Psoas muscle (tissue), 8 donors: Measurements from ENCODE around the gene PTPRA. TPM values are rescaled to one million over a fixed set of nuclear protein-coding genes. Genes with fewer than 3 reads are reported as not detected.

Experiments
- ATAC-seq, 4 donors: fragments of 200-7000 bp; cut with Tn5 transposase; one replicate each; pipeline ENCODE4 v1.9.1; 2020; ENCODE audit warnings: moderate library complexity in 3 of 4, mild to moderate bottlenecking in 2 of 4
- DNase-seq, 2 donors: peaks; one replicate each; pipeline ENCODE4 v3.0.0-alpha.2; 2020
- H3K27ac ChIP-seq: fragments of 200-600 bp; one replicate; pipeline ENCODE4 v1.8.0; 2022
- H3K27me3 ChIP-seq, 3 donors: fragments of 200-600 bp in 1 of 3; one replicate each; pipeline versions ENCODE4 v1.6.1 to v1.8.0; 2013 to 2022; ENCODE audit warnings: low read length in 2 of 3, mild to moderate bottlenecking in 2 of 3, moderate library complexity in 1 of 3; ENCODE audit not compliant: insufficient read depth in 3 of 3
- H3K36me3 ChIP-seq, 2 donors: fragments of 200-600 bp in 1 of 2; one replicate each; pipeline versions ENCODE4 v1.6.1 to v1.8.0; 2013 to 2022; ENCODE audit warnings: low read depth in 1 of 2, mild to moderate bottlenecking in 1 of 2, moderate library complexity in 1 of 2; ENCODE audit not compliant: insufficient read depth in 1 of 2
- H3K4me1 ChIP-seq: fragments of 200-600 bp; one replicate; pipeline ENCODE4 v1.8.0; 2022
- H3K4me3 ChIP-seq: fragments of 200-600 bp; one replicate; pipeline ENCODE4 v1.8.0; 2022; ENCODE audit warnings: mild to moderate bottlenecking
- H3K9me3 ChIP-seq: fragments of 200-600 bp; one replicate; pipeline ENCODE4 v1.8.0; 2022
- WGBS, 3 donors: extraction: QIAGEN DNeasy Blood & Tissue Kit; methylation state at CpG; one replicate each; pipeline versions ENCODE4 v1.1.6 to v1.1.7; 2013; 5-methylcytosine and 5-hydroxymethylcytosine counted together
- intact Hi-C, 2 donors: fragments of 100-400 bp; cut with DNase I; formaldehyde crosslinking; loops; one replicate each; pipeline versions ENCODE4 v1.11.0 to v1.14.2; 2022
- polyA plus RNA-seq, 3 donors: library from polyadenylated mRNA; stranded (reverse); fragments of 200-250 nt; gene quantifications; one replicate each; pipeline ENCODE4 v1.2.3, GENCODE V29; 2013
- total RNA-seq, 4 donors: library from RNA; stranded (reverse); fragmentation: NEBNext Ultra II Directional in 2 of 4; extraction: Animal tissue kit (Norgen Biotek cat#: 25700) in 2 of 4; gene quantifications; one replicate each; pipeline versions ENCODE4 v1.2.1 to v1.2.4, GENCODE V29; 2021 to 2023
- TF ChIP-seq, protein P1 (sequence below): fragments of 200-600 bp; IDR thresholded peaks from one replicate; pipeline ENCODE4 v1.8.0; 2022; ENCODE audit warnings: antibody characterized with exemption
- donor health status: healthy with polysubstance abuse.
- donor health status: DM: no; HTN: no; CAD: no; lungs with moderate emphysema.
- donor health status: Bipolar disorder and iron deficiency.
- donor health status: healthy.
- donor health status: DM: yes; HTN: yes; CAD: no.
- donor health status: DM: no; HTN: no; CAD: no.
- donor health status: DM: no; HTN: no; CAD: no.
- donor health status: DM: yes; HTN: yes; CAD: no.

PTPRA gene
- total and polyA plus RNA-seq, 7 donors, result 7.6 to 19.9 (median 15.0) TPM

DNA sequence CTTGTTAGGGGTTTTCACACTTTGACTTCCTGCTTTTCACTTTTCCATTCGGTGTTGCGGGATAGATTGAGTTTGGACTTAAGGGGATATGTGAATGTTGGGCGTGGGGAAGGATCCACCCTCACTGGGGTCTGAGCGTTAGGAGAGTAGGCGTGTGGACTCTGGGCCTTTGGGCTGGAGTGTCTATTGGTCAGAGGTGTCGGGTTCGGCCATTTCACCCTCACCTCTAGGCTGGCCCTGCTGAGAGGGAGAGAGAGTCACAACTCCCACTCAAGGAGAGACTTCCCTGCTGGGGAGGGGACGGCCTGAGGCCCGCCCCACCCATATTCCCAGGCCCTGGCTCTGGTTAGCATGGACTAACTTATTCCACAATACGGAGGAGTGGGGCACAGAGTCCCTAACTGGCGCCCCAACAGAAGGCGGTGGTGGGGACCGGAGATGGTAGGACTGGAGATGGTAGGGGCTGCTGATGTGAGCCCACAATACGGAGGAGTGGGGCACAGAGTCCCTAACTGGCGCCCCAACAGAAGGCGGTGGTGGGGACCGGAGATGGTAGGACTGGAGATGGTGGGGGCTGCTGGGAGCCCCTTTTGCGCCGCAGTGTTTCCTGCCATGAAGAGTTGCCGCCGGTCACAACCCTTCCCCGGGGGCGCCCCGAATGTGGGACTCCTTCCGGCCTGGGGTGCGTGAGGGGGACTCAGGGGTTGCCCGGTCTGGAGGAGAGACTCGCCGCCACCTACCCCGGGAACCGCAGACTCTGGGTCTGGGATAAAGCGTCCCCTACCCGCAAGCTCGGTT lies 1.4 kb upstream of the PTPRA start:
- H3K4me3 ChIP-seq, result peak overlapping the region; percentile 99
- intact Hi-C loops, result loop anchor here in 1 of 2 donors (10.0 kb wide), 1 partner anchor 113 kb away; no protein-coding TSS in a partner anchor
- H3K27ac ChIP-seq, result no peak overlapping the region
- ATAC-seq, result peak; percentile 4 to 38 (median 22)
- WGBS, 3 donors, result 21 to 25% (median 25%) methylated on average over 32 to 34 of the region's 34 CpGs
- TF ChIP-seq, protein P1, sequence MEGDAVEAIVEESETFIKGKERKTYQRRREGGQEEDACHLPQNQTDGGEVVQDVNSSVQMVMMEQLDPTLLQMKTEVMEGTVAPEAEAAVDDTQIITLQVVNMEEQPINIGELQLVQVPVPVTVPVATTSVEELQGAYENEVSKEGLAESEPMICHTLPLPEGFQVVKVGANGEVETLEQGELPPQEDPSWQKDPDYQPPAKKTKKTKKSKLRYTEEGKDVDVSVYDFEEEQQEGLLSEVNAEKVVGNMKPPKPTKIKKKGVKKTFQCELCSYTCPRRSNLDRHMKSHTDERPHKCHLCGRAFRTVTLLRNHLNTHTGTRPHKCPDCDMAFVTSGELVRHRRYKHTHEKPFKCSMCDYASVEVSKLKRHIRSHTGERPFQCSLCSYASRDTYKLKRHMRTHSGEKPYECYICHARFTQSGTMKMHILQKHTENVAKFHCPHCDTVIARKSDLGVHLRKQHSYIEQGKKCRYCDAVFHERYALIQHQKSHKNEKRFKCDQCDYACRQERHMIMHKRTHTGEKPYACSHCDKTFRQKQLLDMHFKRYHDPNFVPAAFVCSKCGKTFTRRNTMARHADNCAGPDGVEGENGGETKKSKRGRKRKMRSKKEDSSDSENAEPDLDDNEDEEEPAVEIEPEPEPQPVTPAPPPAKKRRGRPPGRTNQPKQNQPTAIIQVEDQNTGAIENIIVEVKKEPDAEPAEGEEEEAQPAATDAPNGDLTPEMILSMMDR, result no peak
- no peaks in the 10 kb centered on the region for H3K9me3 ChIP-seq
- H3K36me3 ChIP-seq, result peaks cover 0 to 4% of the 10 kb centered on the region in 2 donors
- peak in 1 of 2 donors; percentile 64 for DNase-seq
- no peaks in the 10 kb centered on the region for H3K27me3 ChIP-seq
- H3K4me1 ChIP-seq, result peaks cover 24% of the 10 kb centered on the region

DNA sequence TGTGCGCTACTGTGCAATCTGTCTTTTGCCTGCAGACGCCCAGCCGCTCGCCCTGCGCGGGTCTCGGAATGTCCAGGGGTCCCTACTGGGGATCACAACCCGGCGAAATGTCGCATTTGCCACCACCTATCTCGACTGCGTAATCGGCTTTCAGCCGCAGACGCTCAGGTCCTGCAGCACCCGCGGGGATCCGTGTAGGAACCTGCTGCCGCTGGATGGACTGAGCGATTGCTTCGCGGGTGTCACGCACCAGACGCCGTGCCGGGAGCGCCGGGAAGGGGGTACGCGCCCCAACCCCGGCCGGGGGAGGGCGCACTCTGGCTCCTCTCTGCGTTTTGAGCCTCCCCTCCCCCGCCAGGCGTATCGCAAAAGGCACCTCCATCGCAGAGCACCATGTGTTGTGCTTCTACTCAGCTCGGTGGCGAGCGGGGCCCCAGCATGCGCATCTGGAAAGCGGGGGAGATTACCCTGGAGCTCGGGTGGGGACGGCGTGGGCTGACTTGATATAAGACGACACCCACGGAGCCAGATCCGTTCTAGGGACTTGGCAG lies 747 bp upstream of the PTPRA start:
- DNase-seq, result peak; percentile 68 to 76
- peaks cover 24% of the 10 kb centered on the region for H3K4me1 ChIP-seq
- intact Hi-C loops, result loop anchor here in 1 of 2 donors (10.0 kb wide), 1 partner anchor 112 kb away; no protein-coding TSS in a partner anchor
- TF ChIP-seq, protein P1, result peak; percentile 20
- H3K27me3 ChIP-seq, result no peaks in the 10 kb centered on the region
- H3K4me3 ChIP-seq, result peak overlapping the region; percentile 99
- peak; percentile 59 to 83 (median 70) for ATAC-seq
- WGBS, 3 donors, result 0% methylated on average over 42 to 49 of the region's 49 CpGs
- no peaks in the 10 kb centered on the region for H3K9me3 ChIP-seq
- H3K27ac ChIP-seq, result peak overlapping the region; percentile 86
- no peaks in the 10 kb centered on the region for H3K36me3 ChIP-seq

DNA sequence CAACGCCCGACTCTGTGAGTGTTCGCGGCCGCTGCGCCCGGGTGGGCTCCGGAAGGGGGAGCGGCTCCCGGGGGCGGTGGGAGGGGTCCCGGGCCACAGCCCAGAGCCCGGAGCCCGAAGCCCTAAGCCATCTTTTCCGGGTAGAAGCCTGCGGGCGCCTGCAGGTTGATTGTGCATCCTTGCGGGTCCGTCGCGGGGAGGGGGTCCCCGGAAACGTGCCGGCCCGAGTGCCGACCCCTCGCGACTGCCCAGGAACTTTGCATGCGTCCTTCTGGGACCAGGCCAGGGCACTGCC lies 413 bp downstream of the PTPRA start:
- peak in 1 of 2 donors; percentile 60 for DNase-seq
- intact Hi-C loops, result loop anchor here in 1 of 2 donors (10.0 kb wide), 1 partner anchor 111 kb away; no protein-coding TSS in a partner anchor
- H3K27me3 ChIP-seq, result no peaks in the 10 kb centered on the region
- no peaks in the 10 kb centered on the region for H3K36me3 ChIP-seq
- peak in 1 of 4 donors; percentile 13 for ATAC-seq
- H3K27ac ChIP-seq, result peak overlapping the region; percentile 86
- TF ChIP-seq, protein P1, result no peak
- 0% methylated on average over 21 to 29 of the region's 29 CpGs for WGBS, 3 donors
- peak overlapping the region; percentile 99 for H3K4me3 ChIP-seq
- no peaks in the 10 kb centered on the region for H3K9me3 ChIP-seq
- peaks cover 29% of the 10 kb centered on the region for H3K4me1 ChIP-seq

DNA sequence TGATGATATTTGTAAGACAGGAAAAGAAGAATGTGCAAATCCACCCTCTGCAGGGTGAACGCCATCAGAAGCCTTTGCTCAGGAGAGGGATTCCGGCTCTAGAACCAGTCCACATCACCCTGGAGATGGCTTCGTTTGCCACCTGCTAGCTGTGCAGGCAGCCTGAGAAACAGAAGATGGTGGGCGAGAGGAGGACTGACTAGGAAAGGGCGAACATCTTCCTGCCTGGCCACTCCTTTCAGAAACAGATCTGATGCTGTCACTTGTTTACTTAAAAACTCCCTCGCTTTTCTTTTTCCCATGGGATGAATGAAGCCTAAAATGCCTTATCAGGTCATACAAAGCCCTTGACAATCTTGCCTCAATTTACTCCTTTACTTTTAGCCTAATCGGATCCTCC lies 1.2 kb downstream of the PTPRA start:
- 26 to 32% (median 29%) methylated on average over 7 of the region's 7 CpGs for WGBS, 3 donors
- TF ChIP-seq, protein P1, result no peak
- no peaks in the 10 kb centered on the region for H3K9me3 ChIP-seq
- H3K27me3 ChIP-seq, result no peaks in the 10 kb centered on the region
- DNase-seq, result no peak
- intact Hi-C loops, result loop anchor here in 1 of 2 donors (10.0 kb wide), 1 partner anchor 110 kb away; no protein-coding TSS in a partner anchor
- H3K27ac ChIP-seq, result no peak overlapping the region
- no peak for ATAC-seq
- peaks cover 34% of the 10 kb centered on the region for H3K4me1 ChIP-seq
- H3K4me3 ChIP-seq, result peak overlapping the region; percentile 99
- no peaks in the 10 kb centered on the region for H3K36me3 ChIP-seq
